PC-9 (cell line): ENCODE results near the gene NFKBIL1. TPM values are rescaled to one million over a fixed set of nuclear protein-coding genes. Genes with fewer than 3 reads are reported as not detected.

ENCODE experiments used
- BruUV-seq: library from RNA; stranded (reverse); fragments of 400-500 nt; replicated peaks from 2 replicates; lab custom pipeline; 2021; lab: Mats Ljungman, UMichigan
- CTCF ChIA-PET: fragments of 300-600 bp; sonication (Branson Sonifier 250); formaldehyde crosslinking; loops from one replicate; lab custom pipeline; 2022; ENCODE audit warnings: antibody characterized with exemption; lab: Charles Lee
- POLR2A ChIA-PET: fragments of 300-600 bp; sonication (Branson Sonifier 250); formaldehyde crosslinking; loops from one replicate; lab custom pipeline; 2022; ENCODE audit warnings: antibody characterized with exemption; ENCODE audit not compliant: unreplicated experiment; lab: Charles Lee
- DNase-seq, 2 experiments: peaks; one replicate each; pipeline versions ENCODE4 v3.0.0 to v3.0.0-alpha.2; 2015 to 2022; ENCODE audit warnings: mixed read lengths in 1 of 2
- H2AFZ ChIP-seq: fragments of 200-600 bp; sonication (generic); 2 replicates; pipeline ENCODE4 v1.8.1; 2017; ENCODE audit warnings: antibody characterized with exemption
- H3F3A ChIP-seq: fragments of 200-600 bp; sonication (generic); 2 replicates; pipeline ENCODE4 v1.8.1; 2017; ENCODE audit warnings: antibody characterized with exemption, mild to moderate bottlenecking, low read depth; ENCODE audit not compliant: insufficient read depth
- H3K27ac ChIP-seq: fragments of 200-600 bp; sonication (generic); 2 replicates; pipeline ENCODE4 v1.6.1; 2016; ENCODE audit warnings: mixed run types
- H3K27me3 ChIP-seq: fragments of 200-600 bp; sonication (generic); 2 replicates; pipeline ENCODE4 v1.6.1; 2016; ENCODE audit warnings: low read depth, mixed run types; ENCODE audit not compliant: insufficient read depth
- H3K36me3 ChIP-seq: fragments of 200-600 bp; sonication (generic); 2 replicates; pipeline ENCODE4 v1.6.1; 2016; ENCODE audit warnings: low read depth, mixed run types
- H3K4me1 ChIP-seq: fragments of 200-600 bp; sonication (generic); replicated peaks from 2 replicates; pipeline ENCODE4 v1.6.1; 2016; ENCODE audit warnings: mixed run types; ENCODE audit not compliant: insufficient read depth
- H3K4me2 ChIP-seq: fragments of 200-600 bp; sonication (generic); 2 replicates; pipeline ENCODE4 v1.6.1; 2017; ENCODE audit warnings: mixed run types
- H3K4me3 ChIP-seq: fragments of 200-600 bp; sonication (generic); 2 replicates; pipeline ENCODE4 v1.6.1; 2016; ENCODE audit warnings: mixed run types
- H3K79me2 ChIP-seq: fragments of 200-600 bp; sonication (generic); 2 replicates; pipeline ENCODE4 v1.6.1; 2017; ENCODE audit warnings: low read depth, mixed run types
- H3K9me2 ChIP-seq: fragments of 200-600 bp; sonication (generic); 2 replicates; pipeline ENCODE4 v1.8.1; 2017; ENCODE audit warnings: mild to moderate bottlenecking; ENCODE audit not compliant: insufficient read depth
- H3K9me3 ChIP-seq: fragments of 200-600 bp; sonication (generic); 2 replicates; pipeline ENCODE4 v1.8.1; 2016; ENCODE audit warnings: low read depth; ENCODE audit not compliant: insufficient read depth
- H4K20me1 ChIP-seq: fragments of 200-600 bp; sonication (generic); 2 replicates; pipeline ENCODE4 v1.8.1; 2017; ENCODE audit not compliant: insufficient read depth
- CTCF ChIP-seq: fragments of 200-600 bp; sonication (generic); conservative IDR thresholded peaks from 2 replicates; pipeline ENCODE4 v1.6.1; 2017; ENCODE audit warnings: mixed run types, antibody characterized with exemption, mild to moderate bottlenecking, moderate library complexity
- EZH2 ChIP-seq: fragments of 200-600 bp; sonication (generic); IDR thresholded peaks from 2 replicates; pipeline ENCODE4 v1.8.0; 2017; ENCODE audit warnings: antibody characterized with exemption, low read depth
- intact Hi-C: fragments of 100-400 bp; cut with micrococcal nuclease; formaldehyde crosslinking; loops from one replicate; pipeline ENCODE4 v1.10.0; 2022; ENCODE audit not compliant: unreplicated experiment
- total RNA-seq: library from RNA; stranded (reverse); gene quantifications from 2 replicates; pipeline ENCODE4 v1.2.3, GENCODE V29; 2021

NFKBIL1 gene
- total RNA-seq, 1 experiment from 2014 or later, result 26.1 TPM

DNA sequence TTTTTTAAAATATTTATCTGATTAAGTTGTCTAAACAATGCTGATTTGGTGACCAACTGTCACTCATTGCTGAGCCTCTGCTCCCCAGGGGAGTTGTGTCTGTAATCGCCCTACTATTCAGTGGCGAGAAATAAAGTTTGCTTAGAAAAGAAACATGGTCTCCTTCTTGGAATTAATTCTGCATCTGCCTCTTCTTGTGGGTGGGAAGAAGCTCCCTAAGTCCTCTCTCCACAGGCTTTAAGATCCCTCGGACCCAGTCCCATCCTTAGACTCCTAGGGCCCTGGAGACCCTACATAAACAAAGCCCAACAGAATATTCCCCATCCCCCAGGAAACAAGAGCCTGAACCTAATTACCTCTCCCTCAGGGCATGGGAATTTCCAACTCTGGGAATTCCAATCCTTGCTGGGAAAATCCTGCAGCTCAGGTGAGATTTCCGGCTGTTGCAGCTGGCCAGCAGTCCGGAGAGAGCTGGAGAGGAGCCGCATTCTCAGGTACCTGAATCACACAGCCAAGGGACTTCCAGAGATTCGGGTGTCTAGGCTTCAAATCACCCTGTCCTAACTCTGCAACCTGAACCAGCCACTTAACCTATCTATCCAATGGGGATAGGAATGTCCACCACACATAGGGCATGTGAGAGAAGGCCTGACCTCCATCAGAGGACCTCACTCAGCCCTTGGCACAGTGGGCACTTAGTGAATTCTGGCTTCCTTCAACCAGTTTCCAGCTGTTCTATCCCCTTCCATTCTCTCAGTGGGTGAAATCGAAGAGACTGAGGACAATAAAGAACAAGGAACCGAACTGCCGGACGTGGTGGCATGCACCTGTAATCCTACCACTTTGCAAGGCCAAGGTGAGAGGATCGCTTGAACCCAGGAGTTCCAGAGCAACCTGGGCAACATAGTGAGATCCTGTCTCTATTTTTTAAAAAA, 31.0 kb downstream of the NFKBIL1 start:
- Histone ChIP-seq H3K79me2 (no peaks in the 10 kb centered on the region), H4K20me1 (no peaks in the 10 kb centered on the region), H3K9me3 (no peaks in the 10 kb centered on the region), H3K27ac (0 out of 2 replicates have a peak overlapping the region, but pooled peaks have one; percentile 7), H3K4me1 (0 out of 2 replicates have a peak, but pooled peaks cover 5% of the 10 kb centered on the region), H3K4me2 (no peak overlapping the region), H3K9me2 (no peaks in the 10 kb centered on the region), H3K27me3 (0 out of 2 replicates have a peak, but pooled peaks cover 5% of the 10 kb centered on the region), H2AFZ (no peak overlapping the region), H3K4me3 (no peak overlapping the region), H3F3A (peaks cover 5% of the 10 kb centered on the region; the same call in 1 of the 2 replicates), H3K36me3 (no peaks in the 10 kb centered on the region)
- no peak for TF ChIP-seq CTCF
- no peak for TF ChIP-seq EZH2
- ChIA-PET POLR2A (no interaction called here), CTCF (no interaction called here)
- intact Hi-C loops, result no loop called here
- peak; percentile 24 to 45 for DNase-seq
- BruUV-seq, result no TSS peak

GRCh38 chr6:31579119-31579505, 31.7 kb downstream of the NFKBIL1 start:
- Histone ChIP-seq H3K4me1 (0 out of 2 replicates have a peak, but pooled peaks cover 5% of the 10 kb centered on the region), H3K27ac (no peak overlapping the region), H3K9me2 (no peaks in the 10 kb centered on the region), H3K79me2 (no peaks in the 10 kb centered on the region), H3F3A (peaks cover 5% of the 10 kb centered on the region; the same call in 1 of the 2 replicates), H2AFZ (no peak overlapping the region), H3K27me3 (0 out of 2 replicates have a peak, but pooled peaks cover 5% of the 10 kb centered on the region), H4K20me1 (no peaks in the 10 kb centered on the region), H3K4me3 (no peak overlapping the region), H3K4me2 (no peak overlapping the region), H3K9me3 (no peaks in the 10 kb centered on the region), H3K36me3 (no peaks in the 10 kb centered on the region)
- ChIA-PET POLR2A (no interaction called here), CTCF (no interaction called here)
- TF ChIP-seq EZH2 (no peak), CTCF (no peak)
- no TSS peak for BruUV-seq
- DNase-seq, result no peak
- intact Hi-C loops, result no loop called here

GRCh38 chr6:31579546-31580437, 32.4 kb downstream of the NFKBIL1 start:
- H3K79me2 ChIP-seq, result no peaks in the 10 kb centered on the region
- no peak for DNase-seq
- CTCF ChIA-PET, result interaction anchor here (0.6 to 2.2 kb wide), 2 partner anchors 18 to 33 kb away, joined by 3 to 11 read pairs; partner anchors contain the start of gene NFKBIL1
- POLR2A ChIA-PET, result no interaction called here
- H3K9me3 ChIP-seq, result no peaks in the 10 kb centered on the region
- H4K20me1 ChIP-seq, result no peaks in the 10 kb centered on the region
- no TSS peak for BruUV-seq
- H3K4me3 ChIP-seq, result no peak overlapping the region
- H3K27ac ChIP-seq, result no peak overlapping the region
- H3K36me3 ChIP-seq, result no peaks in the 10 kb centered on the region
- TF ChIP-seq CTCF (no peak), EZH2 (no peak)
- intact Hi-C loops, result no loop called here
- H3K9me2 ChIP-seq, result no peaks in the 10 kb centered on the region
- H3K4me2 ChIP-seq, result 0 out of 2 replicates have a peak overlapping the region, but pooled peaks have one; percentile 91
- H3F3A ChIP-seq, result peaks cover 5% of the 10 kb centered on the region; the same call in 1 of the 2 replicates
- 0 out of 2 replicates have a peak, but pooled peaks cover 5% of the 10 kb centered on the region for H3K4me1 ChIP-seq
- 0 out of 2 replicates have a peak, but pooled peaks cover 5% of the 10 kb centered on the region for H3K27me3 ChIP-seq
- H2AFZ ChIP-seq, result no peak overlapping the region
